SU-DHL-6 (cell line): Measurements from ENCODE around the gene CBFA2T2.

Experiments
- EZH2phosphoT487 ChIP-seq: fragments of 200-600 bp; sonication (generic), shearing (Covaris generic); conservative IDR thresholded peaks from 2 replicates; pipeline ENCODE4 v1.6.1; 2018; ENCODE audit warnings: mild to moderate bottlenecking, antibody characterized with exemption, low read length, moderate library complexity, mixed read lengths
- TF ChIP-seq, protein P1 (sequence below): fragments of 200-600 bp; sonication (generic); IDR thresholded peaks from one replicate; pipeline ENCODE4 v1.5.1; 2017; ENCODE audit warnings: antibody characterized with exemption, mild to moderate bottlenecking, low read length, moderate library complexity; ENCODE audit not compliant: insufficient read depth, poor library complexity, severe bottlenecking

- no peak for TF ChIP-seq EZH2phosphoT487
- TF ChIP-seq, protein P1, sequence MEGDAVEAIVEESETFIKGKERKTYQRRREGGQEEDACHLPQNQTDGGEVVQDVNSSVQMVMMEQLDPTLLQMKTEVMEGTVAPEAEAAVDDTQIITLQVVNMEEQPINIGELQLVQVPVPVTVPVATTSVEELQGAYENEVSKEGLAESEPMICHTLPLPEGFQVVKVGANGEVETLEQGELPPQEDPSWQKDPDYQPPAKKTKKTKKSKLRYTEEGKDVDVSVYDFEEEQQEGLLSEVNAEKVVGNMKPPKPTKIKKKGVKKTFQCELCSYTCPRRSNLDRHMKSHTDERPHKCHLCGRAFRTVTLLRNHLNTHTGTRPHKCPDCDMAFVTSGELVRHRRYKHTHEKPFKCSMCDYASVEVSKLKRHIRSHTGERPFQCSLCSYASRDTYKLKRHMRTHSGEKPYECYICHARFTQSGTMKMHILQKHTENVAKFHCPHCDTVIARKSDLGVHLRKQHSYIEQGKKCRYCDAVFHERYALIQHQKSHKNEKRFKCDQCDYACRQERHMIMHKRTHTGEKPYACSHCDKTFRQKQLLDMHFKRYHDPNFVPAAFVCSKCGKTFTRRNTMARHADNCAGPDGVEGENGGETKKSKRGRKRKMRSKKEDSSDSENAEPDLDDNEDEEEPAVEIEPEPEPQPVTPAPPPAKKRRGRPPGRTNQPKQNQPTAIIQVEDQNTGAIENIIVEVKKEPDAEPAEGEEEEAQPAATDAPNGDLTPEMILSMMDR, result no peak
These were observed 196.4 kb downstream of the CBFA2T2 start, which contains the start of gene E2F1 for GRCh38 chr20:33686100-33686983.
